PC-3 (cell line): ENCODE results near the gene IL7R. TPM values are rescaled to one million over a fixed set of nuclear protein-coding genes. Genes with fewer than 3 reads are reported as not detected.

Experiments used
- ATAC-seq: fragments of 200-7000 bp; cut with Tn5 transposase; 2 replicates; pipeline ENCODE4 v1.9.1; 2020; ENCODE audit warnings: mild to moderate bottlenecking, moderate library complexity
- BruUV-seq: library from RNA; stranded (reverse); fragments of 400-500 nt; replicated peaks from 2 replicates; lab custom pipeline; 2021; lab: Mats Ljungman, UMichigan
- CTCF ChIA-PET: fragments of 300-600 bp; sonication (Branson Sonifier 250); formaldehyde crosslinking; loops from one replicate; lab custom pipeline; 2022; ENCODE audit warnings: antibody characterized with exemption; lab: Charles Lee
- POLR2A ChIA-PET: fragments of 300-600 bp; sonication (Branson Sonifier 250); formaldehyde crosslinking; loops from one replicate; lab custom pipeline; 2022; ENCODE audit warnings: antibody characterized with exemption; ENCODE audit not compliant: unreplicated experiment; lab: Charles Lee
- DNase-seq: peaks from one replicate; pipeline ENCODE4 v3.0.0-alpha.2; 2015
- H2AFZ ChIP-seq: fragments of 300-600 bp; sonication (generic); 2 replicates; pipeline ENCODE4 v1.6.0; 2016; ENCODE audit warnings: antibody characterized with exemption, low read length
- H3F3A ChIP-seq: fragments of 300-600 bp; sonication (generic); one replicate; pipeline ENCODE4 v1.6.0; 2017; ENCODE audit warnings: antibody characterized with exemption, low read length, control low read depth, mild to moderate bottlenecking; ENCODE audit not compliant: unreplicated experiment
- H3K27ac ChIP-seq: fragments of 300-600 bp; sonication (generic); 2 replicates; pipeline ENCODE4 v1.5.1; 2016; ENCODE audit warnings: mild to moderate bottlenecking, low read length
- H3K27me3 ChIP-seq: fragments of 300-600 bp; sonication (generic); 2 replicates; pipeline ENCODE4 v1.6.1; 2016; ENCODE audit warnings: low read length, mixed read lengths
- H3K36me3 ChIP-seq: fragments of 300-600 bp; sonication (generic); 2 replicates; pipeline ENCODE4 v1.6.1; 2016; ENCODE audit warnings: low read depth, mixed run types, low read length, mixed read lengths
- H3K4me1 ChIP-seq: fragments of 300-600 bp; sonication (generic); 2 replicates; pipeline ENCODE4 v1.5.1; 2016; ENCODE audit warnings: low read length; ENCODE audit not compliant: insufficient read depth
- H3K4me2 ChIP-seq: fragments of 300-600 bp; sonication (generic); 2 replicates; pipeline ENCODE4 v1.6.0; 2016; ENCODE audit warnings: low read length
- H3K4me3 ChIP-seq: fragments of 300-600 bp; sonication (generic); 2 replicates; pipeline ENCODE4 v1.5.1; 2016; ENCODE audit warnings: mild to moderate bottlenecking, low read length, mixed read lengths
- H3K79me2 ChIP-seq: fragments of 300-600 bp; sonication (generic); 2 replicates; pipeline ENCODE4 v1.6.1; 2017; ENCODE audit warnings: low read length, mixed read lengths
- H3K9ac ChIP-seq: fragments of 300-600 bp; sonication (generic); 2 replicates; pipeline ENCODE4 v1.6.0; 2016; ENCODE audit warnings: mild to moderate bottlenecking, low read length
- H3K9me2 ChIP-seq: fragments of 300-600 bp; sonication (generic); replicated peaks from 2 replicates; pipeline ENCODE4 v1.6.1; 2016; ENCODE audit warnings: mixed run types, low read length, mixed read lengths
- H3K9me3 ChIP-seq: fragments of 300-600 bp; sonication (generic); 2 replicates; pipeline ENCODE4 v1.6.1; 2016; ENCODE audit warnings: low read length, mixed read lengths
- H4K20me1 ChIP-seq: fragments of 300-600 bp; sonication (generic); 2 replicates; pipeline ENCODE4 v1.6.1; 2016; ENCODE audit warnings: low read length, mixed read lengths
- CTCF ChIP-seq: fragments of 300-600 bp; sonication (generic); conservative IDR thresholded peaks from 2 replicates; pipeline ENCODE4 v1.5.1; 2017; ENCODE audit warnings: antibody characterized with exemption, low read depth, mild to moderate bottlenecking, low read length
- EZH2 ChIP-seq: fragments of 300-600 bp; sonication (generic); IDR thresholded peaks from one replicate; pipeline ENCODE4 v1.6.1; 2017; ENCODE audit warnings: antibody characterized with exemption, mild to moderate bottlenecking, low read length; ENCODE audit not compliant: unreplicated experiment
- EZH2phosphoT487 ChIP-seq: fragments of 300-600 bp; sonication (generic); IDR thresholded peaks from 2 replicates; pipeline ENCODE4 v1.6.1; 2018; ENCODE audit warnings: mild to moderate bottlenecking, antibody characterized with exemption, low read length, borderline replicate concordance
- intact Hi-C: fragments of 100-400 bp; cut with micrococcal nuclease; formaldehyde crosslinking; loops from 2 replicates; pipeline ENCODE4 v1.9.0; 2023
- total RNA-seq: library from RNA; depleted of rRNA; stranded (reverse); fragments of >200 nt; gene quantifications from 2 replicates; pipeline ENCODE4 v1.2.3, GENCODE V29; 2014

The IL7R gene
- total RNA-seq, 1 experiment from 2014 or later: 7.4 TPM

GRCh38 chr5:35920890-35921289 is 64.2 kb downstream of the IL7R start:
- no peaks in the 10 kb centered on the region for H3K9me3 ChIP-seq
- peaks cover 38% of the 10 kb centered on the region for H3K4me1 ChIP-seq
- H3K4me2 ChIP-seq: no peak overlapping the region
- no peaks in the 10 kb centered on the region for H3K27me3 ChIP-seq
- TF ChIP-seq CTCF (no peak), EZH2 (no peak), EZH2phosphoT487 (no peak)
- intact Hi-C loops: loop anchor here (10.0 kb wide), 1 partner anchor 696 kb away; no protein-coding TSS in a partner anchor
- H3K36me3 ChIP-seq: no peaks in the 10 kb centered on the region; the same call in 1 of the 2 replicates
- no peaks in the 10 kb centered on the region for H4K20me1 ChIP-seq
- peaks cover 6% of the 10 kb centered on the region for H3F3A ChIP-seq
- no TSS peak for BruUV-seq
- CTCF ChIA-PET: no interaction called here
- no peak for DNase-seq
- H2AFZ ChIP-seq: no peak overlapping the region
- ATAC-seq: no peak
- H3K4me3 ChIP-seq: no peak overlapping the region
- H3K9me2 ChIP-seq: no peaks in the 10 kb centered on the region
- H3K27ac ChIP-seq: no peak overlapping the region
- H3K79me2 ChIP-seq: no peaks in the 10 kb centered on the region
- no peak overlapping the region for H3K9ac ChIP-seq
- POLR2A ChIA-PET: no interaction called here

GRCh38 chr5:35921930-35922329 is 65.2 kb downstream of the IL7R start:
- H3K27ac ChIP-seq: no peak overlapping the region
- H3K4me3 ChIP-seq: no peak overlapping the region
- H3K4me1 ChIP-seq: peaks cover 43% of the 10 kb centered on the region
- no peak for DNase-seq
- H3K79me2 ChIP-seq: no peaks in the 10 kb centered on the region
- no peak overlapping the region for H2AFZ ChIP-seq
- peaks cover 6% of the 10 kb centered on the region for H3F3A ChIP-seq
- H3K9me3 ChIP-seq: no peaks in the 10 kb centered on the region
- intact Hi-C loops: loop anchor here (10.0 kb wide), 1 partner anchor 697 kb away; no protein-coding TSS in a partner anchor
- H3K9me2 ChIP-seq: no peaks in the 10 kb centered on the region
- no peak for TF ChIP-seq CTCF
- TF ChIP-seq EZH2: no peak
- TF ChIP-seq EZH2phosphoT487: no peak
- no peak overlapping the region for H3K4me2 ChIP-seq
- POLR2A ChIA-PET: interaction anchor here (0.6 kb wide), 1 partner anchor 303 kb away, joined by 5 read pairs; no protein-coding TSS in a partner anchor
- CTCF ChIA-PET: no interaction called here
- no peak overlapping the region for H3K9ac ChIP-seq
- H4K20me1 ChIP-seq: no peaks in the 10 kb centered on the region
- no peak for ATAC-seq
- H3K36me3 ChIP-seq: no peaks in the 10 kb centered on the region; the same call in 1 of the 2 replicates
- BruUV-seq: no TSS peak
- H3K27me3 ChIP-seq: no peaks in the 10 kb centered on the region

- Histone ChIP-seq H4K20me1 (no peaks in the 10 kb centered on the region), H3K9me2 (no peaks in the 10 kb centered on the region), H3F3A (peaks cover 6% of the 10 kb centered on the region), H3K79me2 (no peaks in the 10 kb centered on the region), H3K4me1 (peaks cover 43% of the 10 kb centered on the region), H3K27ac (no peak overlapping the region), H3K4me3 (no peak overlapping the region), H3K9ac (no peak overlapping the region), H3K9me3 (no peaks in the 10 kb centered on the region), H3K4me2 (no peak overlapping the region), H3K27me3 (no peaks in the 10 kb centered on the region), H2AFZ (no peak overlapping the region), H3K36me3 (no peaks in the 10 kb centered on the region; the same call in 1 of the 2 replicates)
- TF ChIP-seq CTCF (no peak), EZH2phosphoT487 (no peak), EZH2 (no peak)
- no peak for ATAC-seq
- ChIA-PET CTCF (no interaction called here), POLR2A (no interaction called here)
- no peak for DNase-seq
- intact Hi-C loops: loop anchor here (10.0 kb wide), 1 partner anchor 698 kb away; no protein-coding TSS in a partner anchor
- BruUV-seq: no TSS peak
These were observed 65.8 kb downstream of the IL7R start for GRCh38 chr5:35922468-35922867.
